IMR-90 (cell line): Measurements from ENCODE around the gene PAFAH2.

Source experiments
- BHLHE40 ChIP-seq: fragments of 150-350 bp; IDR thresholded peaks from 2 replicates; pipeline ENCODE4 v1.6.1; 2016; ENCODE audit warnings: mild to moderate bottlenecking, low read depth, low read length
- CEBPB ChIP-seq: IDR thresholded peaks from 2 replicates; pipeline ENCODE4 v1.6.1; 2012; ENCODE audit warnings: low read depth, low read length, improper control_type of control experiment
- ELK1 ChIP-seq: fragments of 150-350 bp; IDR thresholded peaks from 2 replicates; pipeline ENCODE4 v1.6.1; 2016; ENCODE audit warnings: low read depth, mild to moderate bottlenecking, low read length, moderate library complexity, borderline replicate concordance
- MAZ ChIP-seq: IDR thresholded peaks from 2 replicates; pipeline ENCODE4 v1.6.1; 2012; ENCODE audit warnings: low read depth, mild to moderate bottlenecking, low read length, improper control_type of control experiment, moderate library complexity, borderline replicate concordance
- MXI1 ChIP-seq: IDR thresholded peaks from 2 replicates; pipeline ENCODE4 v1.6.1; 2012; ENCODE audit warnings: low read depth, mild to moderate bottlenecking, low read length, moderate library complexity, borderline replicate concordance
- POLR2A ChIP-seq: IDR thresholded peaks from 2 replicates; pipeline ENCODE4 v1.6.1; 2012; ENCODE audit warnings: mild to moderate bottlenecking, low read depth, low read length
- RAD21 ChIP-seq: IDR thresholded peaks from 2 replicates; pipeline ENCODE4 v1.6.1; 2012; ENCODE audit warnings: low read length, improper control_type of control experiment
- RCOR1 ChIP-seq: IDR thresholded peaks from 2 replicates; pipeline ENCODE4 v1.6.1; 2012; ENCODE audit warnings: mild to moderate bottlenecking, low read length, improper control_type of control experiment; ENCODE audit not compliant: insufficient replicate concordance
- RFX5 ChIP-seq: IDR thresholded peaks from 2 replicates; pipeline ENCODE4 v1.8.0; 2012; ENCODE audit warnings: low read depth, mild to moderate bottlenecking, low read length, moderate library complexity
- SMC3 ChIP-seq: fragments of 150-350 bp; IDR thresholded peaks from 2 replicates; pipeline ENCODE4 v1.6.1; 2016; ENCODE audit warnings: low read depth, mild to moderate bottlenecking, antibody characterized with exemption, low read length, moderate library complexity
- USF2 ChIP-seq: fragments of 150-350 bp; IDR thresholded peaks from 2 replicates; pipeline ENCODE4 v1.6.1; 2017; ENCODE audit warnings: mild to moderate bottlenecking, antibody characterized with exemption, low read length, low read depth
- TF ChIP-seq, protein P1 (sequence below): conservative IDR thresholded peaks from 2 replicates; pipeline ENCODE4 v1.5.1; 2012; ENCODE audit warnings: mild to moderate bottlenecking, low read depth, low read length, improper control_type of control experiment

GRCh38 chr1:26009796-26010447 is 12.1 kb upstream of the PAFAH2 start:
- TF ChIP-seq, protein P1, sequence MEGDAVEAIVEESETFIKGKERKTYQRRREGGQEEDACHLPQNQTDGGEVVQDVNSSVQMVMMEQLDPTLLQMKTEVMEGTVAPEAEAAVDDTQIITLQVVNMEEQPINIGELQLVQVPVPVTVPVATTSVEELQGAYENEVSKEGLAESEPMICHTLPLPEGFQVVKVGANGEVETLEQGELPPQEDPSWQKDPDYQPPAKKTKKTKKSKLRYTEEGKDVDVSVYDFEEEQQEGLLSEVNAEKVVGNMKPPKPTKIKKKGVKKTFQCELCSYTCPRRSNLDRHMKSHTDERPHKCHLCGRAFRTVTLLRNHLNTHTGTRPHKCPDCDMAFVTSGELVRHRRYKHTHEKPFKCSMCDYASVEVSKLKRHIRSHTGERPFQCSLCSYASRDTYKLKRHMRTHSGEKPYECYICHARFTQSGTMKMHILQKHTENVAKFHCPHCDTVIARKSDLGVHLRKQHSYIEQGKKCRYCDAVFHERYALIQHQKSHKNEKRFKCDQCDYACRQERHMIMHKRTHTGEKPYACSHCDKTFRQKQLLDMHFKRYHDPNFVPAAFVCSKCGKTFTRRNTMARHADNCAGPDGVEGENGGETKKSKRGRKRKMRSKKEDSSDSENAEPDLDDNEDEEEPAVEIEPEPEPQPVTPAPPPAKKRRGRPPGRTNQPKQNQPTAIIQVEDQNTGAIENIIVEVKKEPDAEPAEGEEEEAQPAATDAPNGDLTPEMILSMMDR, result no peak
- TF ChIP-seq SMC3, result no peak
- no peak for TF ChIP-seq RAD21
- TF ChIP-seq POLR2A, result no peak
- no peak for TF ChIP-seq BHLHE40
- no peak for TF ChIP-seq ELK1
- TF ChIP-seq USF2, result no peak
- no peak for TF ChIP-seq MXI1
- TF ChIP-seq RFX5, result no peak
- TF ChIP-seq CEBPB, result no peak
- TF ChIP-seq RCOR1, result no peak
- TF ChIP-seq MAZ, result no peak
